Stimulated activated CD8-positive, alpha-beta memory T cell treated with anti-CD3 and anti-CD28 coated beads, Interleukin-7, amount 100 ng/mL, for 24 hours (primary cell): ENCODE measurements around the gene AUP1.
A peak's percentile ranks its signal among the peaks of the same experiment; 100 is the strongest.
"Not testable (repeated sequence)": the region's sequence is repeated elsewhere in the genome, so short reads cannot be mapped to it uniquely, and the experiment has no call there.

Experiments used
- DNase-seq: peaks from one replicate; pipeline ENCODE4 v3.0.0-alpha.2; 2020; ENCODE audit warnings: low read depth

AUP1 gene

GRCh38 chr2:74498500-74499266, 30.8 kb downstream of the AUP1 start:
- no peak for DNase-seq

- DNase-seq: no peak
Measured at GRCh38 chr2:74497777-74498499, 31.6 kb downstream of the AUP1 start.

- DNase-seq: no peak
Measured at GRCh38 chr2:74496997-74497776, 32.3 kb downstream of the AUP1 start.

GRCh38 chr2:74495440-74495839, 34.1 kb downstream of the AUP1 start:
- no peak for DNase-seq

GRCh38 chr2:74493546-74493945, 36.0 kb downstream of the AUP1 start:
- DNase-seq: no peak

- DNase-seq: no peak
Measured at GRCh38 chr2:74491648-74492544, 37.6 kb downstream of the AUP1 start.

- DNase-seq: no peak
Measured at GRCh38 chr2:74489906-74490305, 39.6 kb downstream of the AUP1 start.

GRCh38 chr2:74488643-74489481, 40.6 kb downstream of the AUP1 start:
- DNase-seq: no peak

- no peak for DNase-seq
Measured at GRCh38 chr2:74486141-74486540, 43.4 kb downstream of the AUP1 start.

- DNase-seq: not testable (repeated sequence)
Measured at GRCh38 chr2:74483675-74484164, 45.8 kb downstream of the AUP1 start.

- DNase-seq: peak; percentile 80
Measured at GRCh38 chr2:74482801-74483674, 46.5 kb downstream of the AUP1 start, which contains the start of the genes CCDC142 and TTC31. Gene CCDC142 (minus strand): TSS chr2:74482998. CDS start chr2:74482837, 161 bp downstream. Gene TTC31 (plus strand): TSS chr2:74483081. CDS start chr2:74483096, 15 bp downstream.

GRCh38 chr2:74481961-74482800, 47.3 kb downstream of the AUP1 start:
- no peak for DNase-seq

- DNase-seq: no peak
Measured at GRCh38 chr2:74481431-74481830, 48.1 kb downstream of the AUP1 start.
